ENCODE measurements around the gene RIN3. TPM values are rescaled to one million over a fixed set of nuclear protein-coding genes. Genes with fewer than 3 reads are reported as not detected.

RIN3 gene
- total and polyA plus RNA-seq, 10 of the 15 experiments (the other 5 are each of a cell fraction or from before 2014, with no cell fraction given) = 0.91 to 23.3 (median 6.3) TPM

DNA sequence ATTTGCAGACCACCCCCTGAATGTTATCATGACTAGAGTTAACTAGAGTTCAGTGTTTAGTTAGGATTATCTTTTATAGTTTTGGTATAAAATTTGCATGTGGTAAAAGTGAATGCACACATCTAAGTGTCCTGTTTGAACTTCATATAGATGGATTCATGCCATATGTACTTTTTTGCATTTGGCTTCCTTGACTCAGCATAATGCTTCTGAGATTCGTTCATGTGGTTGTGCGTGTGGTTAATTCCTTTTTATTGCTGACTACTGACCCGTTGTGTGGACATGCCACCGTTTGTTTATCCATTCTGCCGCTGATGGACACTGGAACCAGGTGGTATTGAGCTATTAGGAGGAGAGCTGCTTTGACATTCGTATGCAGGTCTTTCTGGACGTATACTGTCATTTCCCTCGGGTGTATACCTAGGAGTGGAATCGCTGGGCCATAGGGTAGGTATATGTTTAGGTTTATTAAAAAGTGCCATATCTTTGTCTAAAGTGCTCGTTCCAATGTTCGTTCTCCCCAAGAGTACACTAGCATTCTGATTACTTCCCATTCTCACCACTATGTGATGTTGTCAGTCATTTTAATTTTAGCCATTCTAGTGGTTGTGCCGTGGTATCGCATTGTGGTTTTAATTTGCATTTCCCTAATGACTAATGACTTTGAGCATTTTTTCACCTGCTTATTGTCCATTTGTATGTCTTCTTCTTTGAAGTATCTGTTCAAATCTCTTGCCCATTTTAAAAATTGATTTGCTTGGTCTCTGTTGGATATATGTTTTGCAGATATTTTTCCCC is 37.7 kb downstream of the RIN3 start:
- in situ Hi-C loops (cut with MboI) (no loop called here), intact Hi-C loops (cut with micrococcal nuclease; ENCODE audit: unreplicated experiment) (loop anchor here (5.0 kb wide), 1 partner anchor 429 kb away; the partner anchor contains the start of genes CPSF2 and NDUFB1)
- Histone ChIP-seq H3K79me2 (ENCODE audit: control insufficient read depth, insufficient read depth, low read length) (no peaks in the 10 kb centered on the region; the same call in 1 of the 2 replicates), H3K9ac (ENCODE audit: control insufficient read depth, insufficient read depth, low read length) (no peak overlapping the region), H3K4me1 (ENCODE audit: control insufficient read depth, insufficient read depth, low read length) (peaks cover 41% of the 10 kb centered on the region), H2AFZ (ENCODE audit: control insufficient read depth, low read depth, low read length) (no peak overlapping the region; the same call in 1 of the 2 replicates), H3K9me3 (replicated peaks; ENCODE audit: control insufficient read depth, insufficient read depth, low read length) (no peaks in the 10 kb centered on the region), H3K4me2 (ENCODE audit: control insufficient read depth, insufficient read depth) (peak overlapping the region; percentile 96), H3K36me3 (ENCODE audit: control insufficient read depth in 2 of 2, insufficient read depth in 2 of 2, low read length in 1 of 2) (0 out of 4 replicates have a peak, but pooled peaks cover 0 to 2% of the 10 kb centered on the region in 2 experiments), H3K27ac (ENCODE audit: control insufficient read depth, insufficient read depth) (0 out of 2 replicates have a peak overlapping the region, but pooled peaks have one; percentile 20), H3K4me3 (peak overlapping the region; percentile 12; the same call in 1 of the 2 replicates), H3K27me3 (replicated peaks in 1 of 2; ENCODE audit: control insufficient read depth in 2 of 2, insufficient read depth in 2 of 2, low read length in 1 of 2) (no peaks in the 10 kb centered on the region), H4K20me1 (ENCODE audit: control insufficient read depth, insufficient read depth) (peaks cover 4% of the 10 kb centered on the region; the same call in 1 of the 2 replicates)
- ChIA-PET POLR2A (no interaction called here), RAD21 (ENCODE audit: unreplicated experiment) (interaction anchor here (1.0 to 4.1 kb wide), 5 partner anchors 12 to 36 kb away, joined by 4 to 19 read pairs (median 7); no protein-coding TSS in a partner anchor), CTCF (interaction anchor here (0.6 to 1.8 kb wide), 6 partner anchors 14 to 126 kb away, joined by 3 to 10 read pairs (median 3); no protein-coding TSS in a partner anchor), SMC1A (ENCODE audit: uncharacterized antibody, unreplicated experiment) (interaction anchor here (0.8 to 3.2 kb wide), 11 partner anchors 10 to 90 kb away, joined by 3 to 15 read pairs (median 3); no protein-coding TSS in a partner anchor)
- peak; percentile 82 for DNase-seq (ENCODE audit: low read depth, low spot score)
- FAIRE-seq = peak; percentile 99
- no TSS peak for BruUV-seq (replicated peaks)
- 2% methylated on average over 13 of the region's 13 CpGs for WGBS (ENCODE audit: insufficient coverage, insufficient replicate concordance, low lambda C conversion rate, missing lambda C conversion rate)
- ATAC-seq = peak; percentile 92
- TF ChIP-seq ZBTB11 (CRISPR knock-in tag; IDR thresholded peaks at IDR 0.05) (no peak), ZNF622 (IDR thresholded peaks at IDR 0.05) (no peak), E2F4 (IDR thresholded peaks at IDR 0.05; ENCODE audit: low read depth, low read length) (no peak), RELA (IDR thresholded peaks at IDR 0.05; ENCODE audit: borderline replicate concordance, partially characterized antibody) (no peak), HDGF (IDR thresholded peaks at IDR 0.05) (no peak), ETV6 (conservative IDR thresholded peaks at IDR 0.05 in 1 of 2, IDR thresholded peaks at IDR 0.05 in 1 of 2; ENCODE audit: borderline replicate concordance in 1 of 2, low read depth in 1 of 2) (peak in 1 of 2 experiments; percentile 81; a peak in 2 of 4 replicates), SMC3 (IDR thresholded peaks at IDR 0.05; ENCODE audit: borderline replicate concordance, low read length) (peak; percentile 22; the same call in 1 of the 2 replicates), ZZZ3 (IDR thresholded peaks at IDR 0.05; ENCODE audit: control insufficient read depth, insufficient read length, low read depth) (no peak), USF2 (IDR thresholded peaks at IDR 0.05; ENCODE audit: borderline replicate concordance, low read depth, low read length) (no peak), HDAC2 (IDR thresholded peaks at IDR 0.05) (no peak), TCF3 (IDR thresholded peaks at IDR 0.05; ENCODE audit: borderline replicate concordance, insufficient read depth, low read depth, low read length) (no peak)
- TF ChIP-seq, protein P1, sequence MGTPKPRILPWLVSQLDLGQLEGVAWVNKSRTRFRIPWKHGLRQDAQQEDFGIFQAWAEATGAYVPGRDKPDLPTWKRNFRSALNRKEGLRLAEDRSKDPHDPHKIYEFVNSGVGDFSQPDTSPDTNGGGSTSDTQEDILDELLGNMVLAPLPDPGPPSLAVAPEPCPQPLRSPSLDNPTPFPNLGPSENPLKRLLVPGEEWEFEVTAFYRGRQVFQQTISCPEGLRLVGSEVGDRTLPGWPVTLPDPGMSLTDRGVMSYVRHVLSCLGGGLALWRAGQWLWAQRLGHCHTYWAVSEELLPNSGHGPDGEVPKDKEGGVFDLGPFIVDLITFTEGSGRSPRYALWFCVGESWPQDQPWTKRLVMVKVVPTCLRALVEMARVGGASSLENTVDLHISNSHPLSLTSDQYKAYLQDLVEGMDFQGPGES (IDR thresholded peaks at IDR 0.05) = no peak
